NCI-H1417 (cell line): ENCODE results near the gene CD24.
"Not testable (repeated sequence)": the region's sequence is repeated elsewhere in the genome, so short reads cannot be mapped to it uniquely, and the experiment has no call there.

Experiments
- DNase-seq, 3 experiments: peaks; one replicate each; lab custom pipeline; 2025; lab: John Stamatoyannopoulos, UW

The CD24 gene, protein sequence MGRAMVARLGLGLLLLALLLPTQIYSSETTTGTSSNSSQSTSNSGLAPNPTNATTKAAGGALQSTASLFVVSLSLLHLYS

DNA sequence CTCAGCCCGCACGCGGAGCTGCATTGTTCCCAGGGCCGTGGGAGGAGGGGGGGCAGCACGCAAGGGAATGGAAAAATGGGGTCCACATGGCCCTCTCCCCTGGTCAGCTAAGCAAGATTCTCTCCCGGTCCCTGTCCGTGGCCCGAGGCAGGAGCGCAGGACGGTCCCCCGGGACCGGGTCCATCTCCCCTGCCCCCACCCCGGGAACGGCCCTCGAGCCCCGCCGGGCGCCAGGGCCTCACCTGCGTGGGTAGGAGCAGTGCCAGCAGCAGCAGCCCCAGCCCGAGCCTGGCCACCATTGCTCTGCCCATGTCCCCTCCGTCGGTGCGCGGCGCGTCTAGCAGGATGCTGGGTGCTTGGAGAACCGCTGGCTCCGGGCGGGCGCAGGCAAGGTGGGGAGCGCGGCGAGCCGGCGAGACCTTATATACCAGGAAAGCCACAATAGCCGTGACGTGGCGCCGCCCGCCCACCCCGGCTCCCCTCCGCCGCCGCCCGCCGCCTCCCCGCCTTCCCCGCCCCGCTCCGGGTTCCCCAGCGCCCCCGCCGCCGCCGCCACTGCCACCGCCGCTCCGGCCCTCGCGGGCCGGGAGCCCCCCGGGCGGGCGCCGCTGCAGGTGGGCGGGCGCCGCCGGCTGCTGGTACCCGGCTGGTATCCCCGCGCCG, at the start of gene CD24:
Gene CD24 (minus strand): TSS at position 394 of the 663 bp plus-strand sequence. CDS start 83 bp downstream, at position 311.
- DNase-seq = peak; percentile 73 to 85 (median 83)

DNA sequence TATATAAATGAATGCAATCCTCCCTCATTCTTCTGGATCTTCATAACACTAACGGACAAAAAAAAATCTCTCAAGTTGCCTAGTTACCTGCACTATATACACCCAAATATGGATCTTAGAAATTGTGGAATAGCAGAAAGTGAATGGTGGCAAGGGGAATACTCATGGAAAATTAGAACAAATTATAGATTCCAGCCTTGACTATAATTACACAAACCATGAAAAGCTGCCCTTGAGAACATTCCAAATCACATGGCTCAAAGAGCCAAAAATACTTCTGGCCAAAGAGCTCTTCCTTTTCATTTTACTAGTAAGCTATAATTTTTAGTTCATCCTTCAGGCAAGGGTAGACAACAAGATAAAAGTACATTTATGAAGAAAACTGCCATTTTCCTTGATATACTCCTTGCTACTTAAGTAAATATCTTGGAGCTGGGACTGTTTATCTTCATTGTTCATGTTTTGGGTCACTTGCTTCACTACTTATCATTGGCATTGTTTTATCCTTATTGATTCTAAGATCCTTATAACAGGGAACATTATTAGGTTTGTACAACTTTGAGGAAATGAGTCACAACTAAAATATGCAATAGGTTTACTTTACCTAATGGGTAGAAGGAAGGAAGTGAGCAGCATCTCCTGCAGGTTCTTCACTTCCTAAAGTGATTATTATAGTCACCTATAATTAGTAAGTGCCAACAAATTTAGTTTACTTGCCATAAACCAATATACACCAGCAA, 47.1 kb upstream of the CD24 start:
- no peak for DNase-seq

DNA sequence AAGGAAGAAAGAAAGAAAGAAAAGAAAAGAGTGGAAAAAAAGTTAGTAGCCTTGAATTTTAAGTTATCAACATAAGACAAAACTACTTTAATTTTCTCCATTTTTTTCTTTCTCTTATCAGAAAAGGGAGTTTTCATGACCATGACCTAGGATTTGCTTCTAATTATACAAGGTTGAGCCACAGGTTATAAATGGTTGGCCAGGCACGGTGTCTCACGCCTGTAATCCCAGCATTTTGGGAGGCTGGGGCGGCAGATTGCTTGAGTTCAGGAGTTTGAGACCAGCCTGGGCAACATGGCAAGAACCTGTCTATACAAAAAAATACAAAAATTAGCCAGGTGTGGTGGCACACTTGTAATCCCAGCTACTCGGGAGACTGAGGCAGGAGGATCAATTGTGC, 45.7 kb upstream of the CD24 start:
- no peak for DNase-seq

DNA sequence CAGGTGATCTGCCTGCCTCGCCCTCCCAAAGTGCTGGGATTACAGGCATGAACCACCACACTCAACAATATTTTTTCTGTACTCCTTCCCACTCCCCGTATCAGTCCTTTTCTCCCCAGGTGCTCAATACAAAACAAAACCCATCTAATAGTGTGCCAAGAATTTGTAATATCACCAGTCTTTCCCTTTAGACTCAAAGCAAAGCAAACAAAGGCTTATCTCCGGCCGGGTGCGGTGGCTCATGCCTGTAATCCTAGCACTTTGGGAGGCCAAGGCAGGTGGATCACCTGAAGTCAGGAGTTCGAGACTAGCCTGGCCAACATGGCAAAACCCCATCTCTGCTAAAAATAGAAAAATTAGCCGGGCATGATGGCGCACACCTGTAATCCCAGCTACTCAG, 45.1 kb upstream of the CD24 start:
- not testable (repeated sequence) for DNase-seq

DNA sequence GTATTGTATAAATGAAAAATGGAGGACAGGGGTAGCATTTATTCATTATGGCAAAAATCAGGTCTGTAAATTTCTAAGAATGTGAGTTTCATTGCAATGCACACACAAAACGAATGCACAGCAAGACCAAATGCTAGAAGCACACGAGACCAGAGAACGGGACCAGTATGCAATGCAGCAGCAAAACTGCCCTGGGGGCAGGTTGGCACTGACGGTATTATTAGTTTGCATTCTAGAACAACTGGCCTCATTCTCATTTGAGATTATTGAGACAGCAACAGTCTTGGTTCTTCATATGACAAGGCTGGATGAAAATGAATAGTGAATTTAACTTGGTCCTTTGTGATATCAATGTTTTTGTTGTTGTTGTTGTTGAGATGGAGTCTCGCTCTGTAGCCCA, 44.5 kb upstream of the CD24 start:
- no peak for DNase-seq

DNA sequence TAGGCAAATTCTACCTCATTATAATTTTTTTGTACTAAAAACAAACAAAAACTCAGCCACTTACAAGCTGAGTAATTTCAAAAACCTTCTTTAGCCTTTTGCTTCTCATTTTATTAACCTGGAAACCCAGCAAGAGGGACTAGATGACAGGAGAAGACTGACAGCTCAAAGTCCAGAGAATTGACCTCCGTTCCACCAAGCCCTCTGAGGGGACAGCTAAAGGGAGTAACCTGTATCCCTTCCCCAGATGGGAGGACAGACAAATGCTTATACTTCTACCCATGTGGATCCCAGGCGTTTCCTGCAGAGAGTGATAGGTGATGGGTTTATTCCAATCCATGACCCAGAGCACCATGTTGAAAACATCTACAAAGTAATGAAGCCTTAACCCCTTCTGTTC, 35.0 kb upstream of the CD24 start:
- no peak for DNase-seq

DNA sequence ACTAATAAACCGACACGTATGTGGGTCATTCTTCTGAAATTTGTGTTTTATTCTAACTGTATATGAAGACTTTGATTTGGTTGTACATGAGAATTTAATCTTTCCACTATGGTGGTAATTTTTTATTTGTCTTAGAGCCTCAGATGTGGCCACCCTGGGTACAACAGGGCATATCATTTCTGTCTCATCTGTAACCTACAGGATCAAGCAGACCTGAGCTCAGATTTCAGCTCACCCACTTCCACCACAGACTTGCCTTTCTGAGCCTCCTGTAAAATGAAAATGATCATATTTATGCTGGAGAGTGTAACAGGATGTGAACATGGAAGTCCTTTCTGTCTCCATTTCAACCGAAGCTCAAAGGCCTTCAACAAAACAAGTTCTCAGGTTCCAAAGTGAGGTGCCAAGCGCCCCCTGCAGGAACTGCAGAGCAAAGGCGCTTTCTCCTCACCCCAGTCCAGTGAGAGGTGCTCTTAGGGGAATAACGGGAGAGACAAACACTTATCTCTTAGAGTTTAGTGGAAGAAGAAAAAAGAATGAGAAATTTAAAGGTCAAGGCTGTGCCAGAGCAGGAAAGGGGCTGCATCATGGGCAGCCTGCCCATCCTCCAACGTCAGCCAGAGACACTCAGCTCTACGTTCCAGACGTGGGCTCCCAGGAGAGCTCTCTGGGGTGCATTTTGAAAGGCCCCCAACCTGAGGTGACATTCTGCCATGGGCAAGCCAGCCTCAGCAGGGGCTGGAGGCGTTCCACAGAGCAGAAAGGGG, 23.0 kb upstream of the CD24 start:
- DNase-seq = peak; percentile 23 to 67 (median 40)

DNA sequence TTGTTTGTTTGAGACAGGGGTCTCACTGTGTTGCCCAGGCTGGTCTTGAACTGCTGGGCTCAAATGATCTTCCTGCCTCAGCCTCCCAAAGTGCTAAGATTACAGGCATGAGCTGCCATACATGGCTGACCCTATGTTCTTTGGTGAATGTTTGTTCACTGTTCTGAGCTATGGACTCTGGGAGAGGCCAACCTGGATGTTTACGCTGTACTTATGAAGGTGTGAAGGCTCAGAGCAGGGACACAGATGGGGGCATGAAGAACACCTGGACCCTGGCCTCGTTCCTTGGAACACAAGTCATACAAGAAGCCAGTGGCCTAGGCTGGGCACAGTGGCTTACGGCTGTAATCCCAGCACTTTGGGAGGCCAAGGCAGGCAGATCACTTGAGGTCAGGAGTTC, 21.1 kb upstream of the CD24 start:
- DNase-seq = no peak

DNA sequence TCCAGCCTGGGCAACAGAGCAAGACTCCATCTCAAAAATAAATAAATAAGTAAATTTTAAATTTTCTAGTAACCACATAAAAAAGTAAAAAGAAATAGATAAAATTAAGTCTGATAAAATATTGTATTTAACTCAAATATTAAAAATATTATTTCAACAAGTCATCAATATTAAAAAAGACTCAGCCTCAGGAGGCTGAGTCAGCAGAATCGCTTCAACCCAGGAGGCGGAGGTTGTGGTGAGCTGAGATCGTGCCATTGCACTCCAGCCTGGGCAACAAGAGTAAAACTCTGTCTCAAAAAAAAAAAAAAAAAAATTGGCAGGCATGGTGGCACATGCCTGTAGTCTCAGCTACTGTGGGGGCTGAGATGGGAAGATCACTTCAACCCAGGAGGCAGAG, 15.2 kb upstream of the CD24 start:
- not testable (repeated sequence) for DNase-seq

DNA sequence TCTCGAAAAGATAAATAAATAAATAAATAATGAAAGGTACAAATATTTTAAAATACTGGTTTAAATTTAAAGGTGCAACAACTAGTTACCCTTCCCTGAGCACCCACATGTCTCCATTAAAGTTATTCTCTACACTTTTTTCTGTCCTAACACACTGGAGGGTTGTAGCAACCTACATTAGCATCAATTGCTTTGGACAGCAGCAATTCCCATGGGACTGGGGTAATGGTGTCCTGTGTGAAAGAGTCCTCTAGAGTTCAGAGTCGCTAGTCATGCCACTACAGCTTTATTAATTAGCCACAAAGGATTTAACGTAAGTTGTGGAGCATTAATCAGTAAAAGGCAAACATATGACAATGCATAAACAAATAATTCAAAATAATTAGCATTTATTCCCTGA, 14.1 kb upstream of the CD24 start:
- peak in 1 of 3 experiments; percentile 56 for DNase-seq

DNA sequence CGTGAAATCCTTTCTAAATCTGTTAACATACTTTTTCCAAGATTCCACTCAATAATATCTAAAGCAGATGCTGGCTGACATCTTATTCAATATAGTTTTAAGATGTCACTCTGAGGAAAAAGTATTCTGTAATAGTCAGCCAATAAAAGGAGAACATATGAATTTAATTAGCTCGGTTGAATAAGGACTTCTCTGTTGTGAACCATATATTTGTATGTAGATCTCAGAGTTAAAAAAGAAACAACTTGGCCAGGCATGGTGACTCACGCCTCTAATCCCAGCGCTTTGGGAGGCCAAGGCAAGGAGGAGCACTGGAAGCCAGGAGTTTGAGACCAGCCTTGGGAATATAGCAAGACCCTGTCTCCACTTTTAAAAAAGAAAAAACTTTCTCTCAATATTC, 7.4 kb upstream of the CD24 start:
- no peak for DNase-seq

DNA sequence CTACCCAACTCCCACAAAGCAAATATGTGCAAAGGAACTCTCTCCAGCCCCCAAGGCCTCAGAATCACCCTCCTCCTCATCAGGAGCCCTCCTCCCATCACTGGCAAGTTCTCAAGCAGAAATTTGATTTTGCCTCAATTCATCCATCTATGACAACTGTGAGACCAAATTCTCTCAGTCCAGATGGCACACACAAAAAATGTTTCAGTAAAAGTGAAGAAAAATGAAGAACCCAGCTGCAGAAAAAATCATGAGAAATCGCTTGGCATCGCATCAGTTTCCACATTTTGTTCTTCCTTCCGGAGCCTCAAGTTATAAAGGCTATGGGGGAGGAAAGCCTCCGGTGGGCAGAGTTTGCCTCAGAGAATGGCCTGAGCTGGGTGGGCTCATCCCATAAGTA, 6.4 kb upstream of the CD24 start:
- no peak for DNase-seq

DNA sequence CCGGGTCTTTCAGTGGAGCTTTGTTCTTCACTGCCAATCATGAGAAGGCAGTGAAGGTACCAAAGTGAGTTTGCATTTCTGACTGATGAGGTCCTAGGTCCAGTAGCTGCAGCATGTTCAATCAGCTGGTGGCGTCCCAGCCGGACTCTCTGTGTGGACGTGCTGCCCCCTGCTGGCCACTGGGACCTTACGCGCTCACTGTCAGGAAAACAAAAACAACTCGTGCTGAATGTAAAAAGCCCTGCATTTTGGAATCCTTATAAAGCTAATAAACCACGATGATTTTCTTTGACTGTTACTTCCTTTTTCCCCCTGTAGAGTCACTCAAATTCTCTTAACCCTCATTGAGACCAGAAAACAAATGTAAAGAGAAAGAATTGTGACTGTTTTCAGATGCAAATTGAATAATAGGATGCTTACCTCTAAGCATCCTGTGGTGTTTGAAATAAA, 4.9 kb upstream of the CD24 start:
- DNase-seq = peak; percentile 66 to 92 (median 89)

DNA sequence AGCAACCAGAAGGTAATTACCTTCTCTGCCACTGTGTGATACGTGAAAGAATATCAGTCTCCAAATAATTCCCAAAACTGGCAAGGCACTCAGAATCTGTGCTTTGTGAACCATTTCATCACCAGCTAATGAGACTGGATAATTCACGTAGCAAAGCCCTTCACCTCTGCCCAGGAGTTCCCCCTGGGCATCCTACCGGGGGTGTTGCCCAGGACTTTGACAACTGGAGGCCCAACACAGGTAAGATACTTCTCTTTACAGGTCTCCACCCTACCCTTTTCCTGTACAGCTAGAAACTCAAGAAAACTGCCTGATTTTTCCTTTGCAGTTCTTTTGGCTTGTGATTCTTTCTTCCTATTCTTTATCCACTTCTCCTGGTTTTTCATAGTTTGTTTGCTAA, 2.7 kb upstream of the CD24 start:
- DNase-seq = no peak

DNA sequence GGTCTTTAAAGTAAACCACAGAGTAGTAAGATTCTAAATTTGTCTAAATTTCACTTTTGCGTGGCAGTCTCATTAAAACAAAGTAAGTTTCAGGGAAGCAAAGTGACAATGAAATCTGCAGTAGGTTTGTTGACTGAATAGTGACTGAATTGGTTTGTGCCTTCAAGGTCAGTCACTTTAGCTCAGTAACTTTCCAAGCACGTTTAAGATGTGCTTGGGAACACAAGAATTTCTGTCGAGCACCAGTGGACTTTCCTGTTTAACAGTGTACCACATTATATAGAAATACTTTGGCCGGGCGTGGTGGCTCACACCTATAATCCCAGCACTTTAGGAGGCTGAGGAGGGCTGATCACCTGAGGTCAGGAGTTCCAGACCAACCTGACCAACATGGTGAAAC, 1.7 kb upstream of the CD24 start:
- DNase-seq = no peak

DNA sequence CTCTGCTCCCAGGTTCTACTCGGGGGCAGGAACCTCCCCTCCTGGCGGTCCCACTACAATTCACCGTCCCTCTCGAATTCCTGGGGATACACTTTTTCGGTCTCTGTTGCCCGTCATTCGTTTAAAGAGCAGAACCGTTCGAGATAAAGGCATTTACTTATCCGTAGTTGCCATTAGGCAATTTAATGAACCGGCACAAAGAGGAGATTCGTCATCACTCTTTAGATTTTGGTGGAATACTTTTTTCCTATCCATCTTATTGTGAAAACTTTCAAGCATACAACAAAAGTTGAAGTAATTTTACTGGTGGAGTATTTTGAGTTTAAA, 1.2 kb upstream of the CD24 start:
- DNase-seq = peak; percentile 19 to 47 (median 43)

DNA sequence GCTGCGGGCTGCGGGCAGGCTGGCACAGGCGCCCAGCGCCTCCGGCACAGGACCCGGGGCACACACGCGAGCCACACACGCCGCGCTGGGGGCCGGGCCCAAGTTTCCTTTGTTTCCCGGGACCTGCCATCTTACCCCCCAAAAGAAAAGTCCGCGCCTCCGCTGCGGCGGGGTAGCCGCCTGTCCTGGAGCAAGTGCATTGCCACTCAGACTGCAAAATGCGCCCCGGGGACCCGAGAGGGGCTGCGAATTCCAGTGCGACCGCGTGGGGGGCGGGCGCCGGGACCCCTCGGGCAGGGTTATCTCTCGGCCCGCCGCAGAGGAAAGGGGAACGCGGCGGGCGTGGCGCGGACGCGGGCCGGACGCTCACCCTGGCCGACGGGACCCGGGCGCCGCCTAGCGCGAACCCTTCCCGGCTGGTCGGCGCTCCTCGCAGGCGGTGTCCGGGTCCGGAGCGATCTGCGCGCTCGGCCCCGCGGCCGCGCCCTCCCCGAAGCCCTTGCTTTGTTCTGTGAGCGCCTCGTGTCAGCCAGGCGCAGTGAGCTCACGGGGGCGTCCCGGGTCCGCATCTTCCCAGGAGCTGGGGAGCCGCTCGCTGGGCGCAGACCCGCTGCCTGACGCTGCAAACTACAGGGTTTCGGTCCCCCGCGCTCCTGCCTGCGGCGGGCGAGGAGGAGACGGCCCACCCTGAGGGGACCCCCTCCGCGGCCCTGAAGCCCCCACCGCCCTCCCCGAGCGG, 639 bp upstream of the CD24 start:
- peak; percentile 73 to 82 (median 77) for DNase-seq

DNA sequence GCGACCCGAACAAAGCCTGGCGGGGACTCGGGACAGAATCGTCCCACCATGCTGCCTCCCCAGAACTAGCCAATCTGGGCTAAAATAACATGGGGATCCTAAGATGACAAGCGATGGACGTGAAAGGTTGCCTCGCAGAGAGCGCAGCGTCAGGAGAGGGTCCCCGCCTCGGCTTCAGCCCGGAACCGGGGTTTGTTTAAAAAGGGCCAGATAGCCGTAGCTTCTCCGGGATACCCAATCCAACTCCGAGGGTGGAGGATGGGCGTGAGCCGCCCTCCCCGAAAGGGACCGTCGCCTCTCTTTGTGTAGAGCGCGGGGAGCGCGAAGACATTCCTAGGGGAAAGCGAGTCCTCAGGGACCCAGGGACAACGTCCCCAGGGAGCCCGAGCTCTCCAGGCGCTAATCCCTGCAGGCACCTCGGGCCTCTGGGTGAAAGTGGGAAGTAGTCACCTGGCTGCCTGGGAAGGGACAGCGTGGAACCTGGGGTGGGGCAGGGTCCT, 643 bp downstream of the CD24 start:
- DNase-seq = peak; percentile 65 to 87 (median 84)

DNA sequence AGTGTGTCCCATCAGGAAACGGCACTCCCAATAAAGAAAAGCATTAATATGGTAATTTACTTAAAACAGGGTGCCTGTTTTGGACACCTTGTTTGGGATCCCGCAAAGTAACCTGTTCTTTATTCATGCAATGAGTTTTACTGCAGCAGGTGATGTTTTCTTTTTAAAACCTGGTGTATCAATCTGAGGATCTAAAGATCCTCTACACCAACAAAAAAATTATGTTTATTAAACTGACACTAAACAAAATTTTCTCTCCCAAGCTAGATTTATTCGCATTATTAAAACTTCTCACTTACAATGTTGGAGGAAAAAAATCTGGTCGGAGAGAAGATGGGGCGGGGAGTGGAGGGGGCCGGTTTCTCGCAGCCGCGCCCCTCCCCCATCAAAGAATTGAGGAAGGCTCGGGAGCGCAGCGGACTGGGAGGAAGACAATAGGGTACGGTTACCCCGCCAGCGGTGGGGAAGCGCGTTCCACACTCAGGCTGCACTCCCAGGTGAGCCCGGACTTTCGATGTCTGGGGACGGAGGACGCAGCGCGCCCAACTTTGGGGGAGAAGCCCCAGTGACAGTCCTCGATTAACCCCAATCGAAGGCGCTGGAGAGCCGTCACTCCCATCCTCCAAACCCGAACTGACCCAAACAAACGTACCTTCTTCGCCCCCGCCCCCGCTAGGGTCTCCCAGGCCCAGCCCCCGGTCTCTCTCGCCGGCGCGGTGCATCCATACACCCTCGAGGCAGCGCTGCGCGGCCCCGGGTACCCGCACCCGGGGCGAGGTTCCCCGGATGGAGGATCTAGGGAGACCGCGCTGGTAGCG, 1.3 kb downstream of the CD24 start:
- peak; percentile 42 to 87 (median 84) for DNase-seq

DNA sequence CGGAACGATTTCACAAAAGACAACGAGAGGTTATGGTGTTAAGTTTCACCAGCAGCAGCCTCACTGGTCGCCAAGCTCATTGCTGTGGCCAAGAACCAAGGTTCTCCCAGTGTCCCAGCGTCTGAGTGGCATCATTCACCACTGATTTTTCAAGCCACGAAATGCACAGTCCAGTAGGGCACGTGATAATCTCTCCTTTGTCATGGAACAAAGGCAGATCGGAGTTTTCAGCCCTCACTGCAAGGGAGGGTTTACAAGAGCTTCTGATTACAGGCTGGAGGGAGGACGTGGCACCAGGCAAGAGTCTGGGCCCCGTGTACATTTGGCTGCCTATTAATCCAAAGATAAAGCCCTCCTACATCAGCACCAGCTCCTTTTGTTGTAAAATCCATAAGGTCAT, 2.0 kb downstream of the CD24 start:
- DNase-seq = peak; percentile 69 to 90 (median 76)

DNA sequence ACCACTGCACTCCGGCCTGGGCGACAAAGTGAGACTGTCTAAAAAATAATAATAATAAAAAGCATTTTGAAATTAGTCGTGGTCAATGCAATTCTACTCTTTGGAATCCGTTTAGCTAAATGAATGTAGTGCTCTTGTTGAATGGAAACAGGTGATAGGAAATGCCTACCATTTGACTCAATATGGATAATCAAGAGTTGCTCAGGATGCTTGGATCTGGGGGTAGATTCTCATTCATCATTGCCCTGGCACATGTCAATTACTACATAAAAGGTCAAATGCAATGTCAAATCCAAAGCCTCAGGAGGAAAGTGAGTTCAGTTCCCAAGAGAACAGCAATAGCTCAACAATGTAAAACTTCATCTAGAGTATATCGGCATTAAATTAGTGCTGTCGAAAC, 3.8 kb downstream of the CD24 start:
- DNase-seq = not testable (repeated sequence)
